ENCODE measurements around the gene KRABD2.
"Not testable (repeated sequence)": the region's sequence is repeated elsewhere in the genome, so short reads cannot be mapped to it uniquely, and the experiment has no call there.

KRABD2 gene

DNA sequence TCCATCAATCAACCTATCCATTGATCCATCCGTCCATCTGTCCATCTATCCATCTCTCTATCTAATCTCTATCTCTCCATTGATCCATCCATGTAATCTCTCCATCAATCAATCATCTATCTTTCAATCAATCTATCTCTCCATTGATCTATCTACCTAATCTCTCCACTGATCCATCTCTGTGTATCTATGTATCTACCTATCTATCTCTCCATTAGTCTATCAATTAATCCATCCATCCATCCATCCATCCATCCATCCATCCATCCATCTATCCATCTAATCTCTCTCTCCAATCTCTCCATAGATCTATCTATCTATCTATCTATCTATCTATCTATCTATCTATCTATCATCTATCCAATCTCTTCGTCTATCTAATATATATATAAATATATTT lies 24.6 kb upstream of the KRABD2 start:
- no peak for DNase-seq (ENCODE audit: low spot score in 2 of 2, unreplicated experiment in 2 of 2)
- H3K27me3 Mint-ChIP-seq (ENCODE audit: low read depth): peaks cover 23% of the 10 kb centered on the region
- H3K27ac Mint-ChIP-seq: no peak overlapping the region
- no peak overlapping the region for H3K4me3 Mint-ChIP-seq
- TF ChIP-seq, protein P1, sequence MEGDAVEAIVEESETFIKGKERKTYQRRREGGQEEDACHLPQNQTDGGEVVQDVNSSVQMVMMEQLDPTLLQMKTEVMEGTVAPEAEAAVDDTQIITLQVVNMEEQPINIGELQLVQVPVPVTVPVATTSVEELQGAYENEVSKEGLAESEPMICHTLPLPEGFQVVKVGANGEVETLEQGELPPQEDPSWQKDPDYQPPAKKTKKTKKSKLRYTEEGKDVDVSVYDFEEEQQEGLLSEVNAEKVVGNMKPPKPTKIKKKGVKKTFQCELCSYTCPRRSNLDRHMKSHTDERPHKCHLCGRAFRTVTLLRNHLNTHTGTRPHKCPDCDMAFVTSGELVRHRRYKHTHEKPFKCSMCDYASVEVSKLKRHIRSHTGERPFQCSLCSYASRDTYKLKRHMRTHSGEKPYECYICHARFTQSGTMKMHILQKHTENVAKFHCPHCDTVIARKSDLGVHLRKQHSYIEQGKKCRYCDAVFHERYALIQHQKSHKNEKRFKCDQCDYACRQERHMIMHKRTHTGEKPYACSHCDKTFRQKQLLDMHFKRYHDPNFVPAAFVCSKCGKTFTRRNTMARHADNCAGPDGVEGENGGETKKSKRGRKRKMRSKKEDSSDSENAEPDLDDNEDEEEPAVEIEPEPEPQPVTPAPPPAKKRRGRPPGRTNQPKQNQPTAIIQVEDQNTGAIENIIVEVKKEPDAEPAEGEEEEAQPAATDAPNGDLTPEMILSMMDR (IDR thresholded peaks at IDR 0.05; ENCODE audit: unreplicated experiment): no peak
- H3K36me3 Mint-ChIP-seq: no peaks in the 10 kb centered on the region
- peaks cover 6% of the 10 kb centered on the region for H3K4me1 Mint-ChIP-seq
- H3K9me3 Mint-ChIP-seq: no peaks in the 10 kb centered on the region

DNA sequence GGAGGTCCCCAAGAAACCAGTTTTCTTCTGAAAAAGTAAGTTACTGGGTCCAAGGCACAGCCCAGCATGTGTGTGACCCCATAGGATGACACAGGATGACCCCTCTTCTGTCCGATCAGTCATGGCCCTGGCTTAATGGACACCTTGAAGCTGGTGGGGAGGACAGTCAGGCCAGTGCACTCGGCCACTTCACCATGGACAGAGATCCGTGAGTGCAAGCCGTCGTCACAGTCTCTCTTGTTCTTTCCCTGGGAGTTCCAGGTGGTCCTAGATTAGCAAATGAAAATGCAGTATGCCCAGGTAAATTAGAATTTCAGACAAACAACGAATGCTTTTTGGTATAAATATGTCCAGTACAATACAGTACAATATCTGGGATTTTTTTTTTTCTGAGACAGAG lies 22.5 kb upstream of the KRABD2 start:
- TF ChIP-seq, protein P1 (IDR thresholded peaks at IDR 0.05; ENCODE audit: unreplicated experiment): no peak
- peaks cover 29% of the 10 kb centered on the region for H3K27me3 Mint-ChIP-seq (ENCODE audit: low read depth)
- no peak overlapping the region for H3K4me3 Mint-ChIP-seq
- DNase-seq (ENCODE audit: low spot score in 2 of 2, unreplicated experiment in 2 of 2): no peak
- no peak overlapping the region for H3K27ac Mint-ChIP-seq
- no peaks in the 10 kb centered on the region for H3K36me3 Mint-ChIP-seq
- H3K4me1 Mint-ChIP-seq: peaks cover 12% of the 10 kb centered on the region
- no peaks in the 10 kb centered on the region for H3K9me3 Mint-ChIP-seq

DNA sequence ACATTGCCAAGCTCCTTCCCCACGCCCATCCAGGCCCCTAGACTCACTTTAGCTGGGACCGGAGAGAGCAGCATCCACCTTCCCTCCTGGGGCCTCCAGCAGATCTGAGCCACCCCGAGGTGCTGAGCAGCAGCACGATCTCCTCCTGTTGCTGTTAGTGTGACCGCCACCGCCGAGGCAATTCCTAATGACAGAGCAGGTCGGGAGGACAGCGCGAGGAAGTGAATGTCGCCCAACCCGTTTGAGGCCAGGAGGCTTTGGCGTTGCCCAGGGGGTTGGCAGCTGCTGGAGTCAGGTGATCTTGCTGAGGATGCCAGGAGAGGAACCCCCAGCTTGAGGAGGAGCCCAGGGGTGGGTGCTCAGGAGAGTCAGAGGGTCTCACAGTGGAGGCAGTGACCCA lies 21.1 kb upstream of the KRABD2 start, which contains the start of gene RNF222:
RNF222 (minus strand) TSS at position 192 of the 400 bp plus-strand sequence. CDS start 4,366 bp downstream, outside the sequence.
- Mint-ChIP-seq H3K36me3 (no peaks in the 10 kb centered on the region), H3K9me3 (no peaks in the 10 kb centered on the region), H3K4me1 (peaks cover 14% of the 10 kb centered on the region), H3K27me3 (ENCODE audit: low read depth) (peaks cover 29% of the 10 kb centered on the region), H3K4me3 (no peak within 1 kb of the TSS), H3K27ac (no peak within 1 kb of the TSS)
- TF ChIP-seq, protein P1 (IDR thresholded peaks at IDR 0.05; ENCODE audit: unreplicated experiment): no peak
- no peak for DNase-seq (ENCODE audit: low spot score in 2 of 2, unreplicated experiment in 2 of 2)

DNA sequence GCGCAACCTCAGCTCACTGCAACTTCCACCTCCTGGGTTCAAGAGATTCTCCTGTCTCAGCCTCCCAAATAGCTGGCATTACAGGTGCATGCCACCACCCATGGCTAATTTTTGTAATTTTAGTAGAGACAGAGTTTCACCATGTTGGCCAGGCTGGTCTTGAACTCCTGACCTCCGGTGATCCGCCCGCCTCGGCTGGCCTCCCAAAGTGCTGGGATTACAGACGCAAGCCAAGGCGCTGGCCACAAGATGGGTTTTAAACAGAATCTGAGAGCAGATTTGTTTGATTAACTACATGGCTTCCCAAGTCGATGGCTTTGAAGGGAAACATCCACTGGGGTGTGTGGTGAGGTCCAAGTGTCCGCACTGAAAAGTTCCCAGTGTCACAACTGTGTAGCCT lies 18.0 kb upstream of the KRABD2 start:
- H3K4me3 Mint-ChIP-seq, H3K36me3 Mint-ChIP-seq, H3K27ac Mint-ChIP-seq: not testable (repeated sequence)

DNA sequence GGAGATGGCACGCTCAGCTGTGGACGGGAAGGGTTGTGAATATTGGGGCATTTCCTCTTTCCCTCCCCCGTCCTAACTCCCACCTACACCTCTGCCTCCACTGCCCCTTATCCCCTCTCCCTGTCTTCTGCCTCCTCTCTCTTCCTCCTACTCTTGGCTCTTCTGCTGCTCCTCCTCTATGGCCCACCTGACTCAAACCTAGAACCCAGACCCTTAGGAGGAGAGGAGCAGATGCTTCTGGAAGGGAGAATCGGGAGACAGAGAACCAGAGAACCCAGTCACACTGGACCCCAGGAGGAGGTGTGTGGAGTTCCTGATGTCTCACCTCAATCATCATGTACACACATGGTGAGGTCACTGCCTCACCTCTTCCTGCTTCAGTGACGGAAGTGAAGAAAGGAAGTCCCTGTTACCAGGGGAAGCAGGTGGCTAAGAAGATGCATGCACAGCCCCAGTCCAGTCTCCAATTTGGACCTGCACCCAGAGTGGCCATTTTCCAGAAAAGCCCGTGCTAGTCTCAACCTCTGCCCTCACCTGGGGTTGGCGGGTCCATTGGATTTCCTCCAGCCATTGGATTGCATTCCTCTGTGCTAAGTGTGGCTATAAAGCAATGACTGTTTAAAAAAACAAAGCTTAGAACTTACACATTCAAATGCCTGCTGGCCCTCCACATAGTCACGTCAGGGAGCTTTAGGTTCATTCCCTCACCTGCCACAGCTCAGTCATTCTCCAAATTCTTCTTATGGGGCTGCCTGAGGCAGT lies 17.1 kb upstream of the KRABD2 start:
- DNase-seq (ENCODE audit: low spot score in 2 of 2, unreplicated experiment in 2 of 2): no peak
- Mint-ChIP-seq H3K4me3 (no peak overlapping the region), H3K9me3 (no peaks in the 10 kb centered on the region), H3K36me3 (no peaks in the 10 kb centered on the region), H3K27me3 (ENCODE audit: low read depth) (peaks cover 26% of the 10 kb centered on the region), H3K4me1 (peaks cover 14% of the 10 kb centered on the region), H3K27ac (peak overlapping the region; percentile 12)
- TF ChIP-seq, protein P1 (IDR thresholded peaks at IDR 0.05; ENCODE audit: unreplicated experiment): no peak

More for the DNA sequence above, 18.0 kb upstream of the KRABD2 start:
- peaks cover 27% of the 10 kb centered on the region for H3K27me3 Mint-ChIP-seq (ENCODE audit: low read depth)
- not testable (repeated sequence) for H3K9me3 Mint-ChIP-seq; DNase-seq (ENCODE audit: low spot score in 2 of 2, unreplicated experiment in 2 of 2)
- H3K4me1 Mint-ChIP-seq: peaks cover 14% of the 10 kb centered on the region

DNA sequence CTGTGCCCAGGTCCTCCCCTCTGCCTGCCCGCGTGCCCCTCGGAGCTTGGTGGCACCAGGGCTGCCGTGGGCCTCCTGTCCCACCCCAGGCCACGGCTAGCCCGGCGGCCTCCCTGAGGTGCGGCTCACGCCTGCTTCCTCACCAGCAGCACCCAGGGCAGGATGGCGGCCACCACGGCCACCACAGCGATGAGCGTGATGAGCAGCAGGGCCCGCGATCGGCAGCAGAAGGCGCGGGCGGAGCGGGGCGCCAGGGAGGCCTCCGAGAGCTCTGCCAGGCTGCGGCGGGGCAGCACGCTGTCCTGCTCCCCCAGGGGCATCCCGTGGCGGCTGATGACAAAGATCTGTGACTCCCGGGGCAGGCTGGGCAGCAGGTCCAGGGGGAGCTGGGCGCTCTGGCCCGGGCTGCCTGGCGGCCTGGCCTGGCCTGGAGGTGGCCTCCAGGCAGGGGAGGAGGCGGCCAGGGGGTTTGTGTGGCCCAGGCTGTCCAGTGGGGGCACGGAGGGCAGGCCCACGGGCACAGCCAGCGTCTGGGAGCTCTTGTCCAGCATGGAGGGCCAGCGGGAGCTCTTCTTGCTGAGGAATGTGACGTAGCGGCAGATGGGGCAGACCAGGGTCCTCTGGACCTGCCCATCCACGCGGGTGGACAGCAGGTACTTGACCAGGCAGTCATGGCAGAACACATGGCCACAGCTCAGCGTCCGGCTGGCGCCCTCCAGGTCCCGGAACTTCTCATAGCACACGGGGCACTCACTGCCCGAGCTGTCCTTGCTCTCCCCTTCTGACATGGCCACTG lies 16.4 kb upstream of the KRABD2 start:
- peaks cover 19% of the 10 kb centered on the region for H3K27me3 Mint-ChIP-seq (ENCODE audit: low read depth)
- no peak for DNase-seq (ENCODE audit: low spot score in 2 of 2, unreplicated experiment in 2 of 2)
- H3K4me3 Mint-ChIP-seq: no peak overlapping the region
- H3K27ac Mint-ChIP-seq: no peak overlapping the region
- no peaks in the 10 kb centered on the region for H3K9me3 Mint-ChIP-seq
- TF ChIP-seq, protein P1 (IDR thresholded peaks at IDR 0.05; ENCODE audit: unreplicated experiment): no peak
- H3K4me1 Mint-ChIP-seq: peaks cover 13% of the 10 kb centered on the region
- no peaks in the 10 kb centered on the region for H3K36me3 Mint-ChIP-seq
